PFSK-1 (cell line): ENCODE results near the gene FBXW4.

Experiments
- POLR2AphosphoS5 ChIP-seq: IDR thresholded peaks from 2 replicates; pipeline ENCODE4 v1.6.1; 2012; ENCODE audit warnings: low read depth, mild to moderate bottlenecking, control low read depth, low read length, moderate library complexity
- REST ChIP-seq, 2 experiments: IDR thresholded peaks; 2 replicates each; pipeline versions ENCODE4 v1.6.1 to v1.8.0; 2011 to 2012; ENCODE audit warnings: low read depth in 2 of 2, low read length in 2 of 2, control low read depth in 1 of 2, inconsistent platforms in 1 of 2, mild to moderate bottlenecking in 1 of 2, moderate library complexity in 1 of 2; ENCODE audit not compliant: insufficient read depth in 1 of 2
- TAF1 ChIP-seq: IDR thresholded peaks from 2 replicates; pipeline ENCODE4 v1.6.1; 2012; ENCODE audit warnings: low read length, control low read depth, borderline replicate concordance; ENCODE audit not compliant: insufficient read depth

GRCh38 chr10:101658975-101659374, 36.0 kb downstream of the FBXW4 start:
- TF ChIP-seq POLR2AphosphoS5 (no peak), TAF1 (no peak), REST (IDR thresholded peaks at IDR 0.05; ENCODE audit: insufficient read depth in 1 of 2, low read depth in 2 of 2, low read length in 2 of 2) (no peak)
